HCT116 (cell line): Measurements from ENCODE around the gene SMURF1.

Experiments used
- CBX3 ChIP-seq: IDR thresholded peaks from 2 replicates; pipeline ENCODE4 v1.6.1; 2012; ENCODE audit warnings: low read depth
- CTCF ChIP-seq, 3 experiments: fragments of 200-600 bp in 1 of 3; sonication (generic) in 1 of 3; IDR thresholded peaks in 2 of 3; conservative IDR thresholded peaks in 1 of 3; 2 replicates each; pipeline ENCODE4 v1.5.1; 2012 to 2017; ENCODE audit warnings: low read depth in 2 of 3, low read length in 2 of 3, antibody characterized with exemption in 1 of 3, borderline replicate concordance in 1 of 3, control low read depth in 1 of 3, mild to moderate bottlenecking in 1 of 3, mixed read lengths in 1 of 3, mixed run types in 1 of 3, moderate library complexity in 1 of 3; ENCODE audit not compliant: insufficient read depth in 1 of 3
- EZH2 ChIP-seq: fragments of 200-600 bp; sonication (generic); IDR thresholded peaks from 2 replicates; pipeline ENCODE4 v1.6.1; 2017; ENCODE audit warnings: antibody characterized with exemption, mixed run types
- POLR2AphosphoS5 ChIP-seq: IDR thresholded peaks from 2 replicates; pipeline ENCODE4 v1.6.1; 2011; ENCODE audit warnings: mild to moderate bottlenecking, low read depth, low read length, moderate library complexity

DNA sequence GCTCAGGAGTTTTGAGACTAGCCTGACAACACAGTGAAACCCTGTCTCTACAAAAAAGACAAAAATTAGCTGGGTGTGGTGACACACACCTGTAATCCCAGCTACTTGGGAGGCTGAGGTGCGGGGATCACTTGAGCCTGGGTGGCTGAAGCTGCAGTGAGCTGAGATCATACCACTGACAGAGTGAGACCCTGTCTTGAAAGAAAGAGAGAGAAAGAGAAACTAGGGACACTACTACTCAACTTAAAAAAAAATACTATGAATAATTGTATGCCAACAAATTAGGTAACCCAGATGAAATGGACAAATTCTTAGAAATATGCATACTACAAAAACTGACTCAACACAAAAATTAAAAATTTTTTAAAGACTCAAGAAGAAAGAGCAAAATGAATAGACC, 28.5 kb downstream of the SMURF1 start:
- no peak for TF ChIP-seq EZH2
- TF ChIP-seq CTCF (IDR thresholded peaks at IDR 0.05 in 2 of 3, conservative IDR thresholded peaks at IDR 0.05 in 1 of 3; ENCODE audit: borderline replicate concordance in 1 of 3, insufficient read depth in 1 of 3, low read depth in 2 of 3, low read length in 2 of 3) = no peak
- no peak for TF ChIP-seq POLR2AphosphoS5
- TF ChIP-seq CBX3 = no peak
